Measurements from ENCODE around the gene DENND1A.

DENND1A gene

DNA sequence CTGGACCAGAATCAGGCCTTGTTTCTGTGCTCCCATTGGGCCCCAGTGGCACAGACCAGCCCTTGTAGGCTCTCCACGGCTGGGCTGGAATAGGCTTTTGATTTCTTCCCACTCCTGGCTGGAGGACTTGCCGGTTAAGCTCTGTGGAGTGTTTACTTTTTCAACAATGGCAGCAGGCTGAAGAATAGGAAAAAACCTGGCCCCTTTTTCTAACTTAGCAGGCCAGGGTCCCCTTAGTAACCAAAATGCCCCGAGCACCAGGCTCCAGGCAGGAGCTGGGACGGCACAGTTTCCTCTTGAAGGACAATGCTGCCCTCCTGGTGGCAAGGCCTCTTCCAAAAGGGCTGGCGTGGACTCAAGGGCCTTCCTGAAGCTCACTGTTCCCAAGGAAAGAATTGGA, 343.7 kb downstream of the DENND1A start:
- intact Hi-C loops (cut with DNase I; ENCODE audit: low total_unique reads) = no loop called here

DNA sequence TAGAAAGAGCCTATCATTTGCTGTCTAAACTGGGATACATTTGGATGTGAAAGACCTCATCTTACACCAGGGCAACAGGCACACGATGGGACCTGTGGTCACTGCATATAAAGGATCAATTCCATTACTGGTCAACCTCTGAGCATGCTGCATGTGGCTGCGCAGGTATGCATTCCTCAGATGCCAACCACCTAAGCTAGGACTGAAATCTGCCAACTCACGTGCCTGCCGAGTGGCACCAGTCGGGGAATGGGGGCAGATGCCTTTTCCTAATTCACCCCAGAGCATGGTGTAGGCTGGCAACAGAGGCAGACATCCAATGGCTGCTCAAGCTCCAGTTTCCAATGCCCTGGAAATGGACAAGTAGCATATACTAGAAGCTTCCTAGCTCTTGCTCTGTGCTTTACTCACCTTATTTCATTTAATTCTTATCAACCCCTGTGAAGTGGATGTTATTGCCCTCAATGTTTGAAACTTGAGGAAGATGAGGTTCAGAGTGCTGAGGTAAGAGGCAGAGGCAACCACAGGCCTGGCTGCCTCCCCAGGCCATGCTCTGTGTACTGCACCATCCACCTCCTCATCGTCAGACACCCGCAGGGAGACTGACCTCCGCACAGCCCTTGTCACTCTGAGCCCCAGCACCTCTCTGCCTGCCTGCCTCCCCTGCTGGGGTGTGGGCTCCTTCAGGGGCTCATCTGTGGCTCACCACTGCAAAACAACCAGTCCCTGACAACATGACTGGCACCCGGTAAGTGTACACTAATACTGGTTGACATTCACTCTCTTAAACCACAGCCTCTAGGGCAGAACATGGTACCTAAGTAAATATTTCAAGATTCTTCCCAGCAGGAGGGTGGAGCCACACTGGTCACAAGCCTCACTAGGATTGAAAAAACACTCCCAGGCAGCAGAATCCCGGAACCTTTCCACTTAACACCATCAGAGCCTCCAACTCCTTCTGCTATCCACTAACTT, 345.4 kb downstream of the DENND1A start:
- Histone ChIP-seq H3K27me3 (no peaks in the 10 kb centered on the region), H3K27ac (no peak overlapping the region), H3K9me3 (peaks cover 0 to 8% (median 7%) of the 10 kb centered on the region in 3 donors), H3K4me1 (no peaks in the 10 kb centered on the region), H3K36me3 (peaks cover 5 to 49% (median 38%) of the 10 kb centered on the region in 3 donors), H3K4me3 (no peak overlapping the region)
- intact Hi-C loops (cut with DNase I; ENCODE audit: low total_unique reads) = no loop called here
- TF ChIP-seq, protein P1, sequence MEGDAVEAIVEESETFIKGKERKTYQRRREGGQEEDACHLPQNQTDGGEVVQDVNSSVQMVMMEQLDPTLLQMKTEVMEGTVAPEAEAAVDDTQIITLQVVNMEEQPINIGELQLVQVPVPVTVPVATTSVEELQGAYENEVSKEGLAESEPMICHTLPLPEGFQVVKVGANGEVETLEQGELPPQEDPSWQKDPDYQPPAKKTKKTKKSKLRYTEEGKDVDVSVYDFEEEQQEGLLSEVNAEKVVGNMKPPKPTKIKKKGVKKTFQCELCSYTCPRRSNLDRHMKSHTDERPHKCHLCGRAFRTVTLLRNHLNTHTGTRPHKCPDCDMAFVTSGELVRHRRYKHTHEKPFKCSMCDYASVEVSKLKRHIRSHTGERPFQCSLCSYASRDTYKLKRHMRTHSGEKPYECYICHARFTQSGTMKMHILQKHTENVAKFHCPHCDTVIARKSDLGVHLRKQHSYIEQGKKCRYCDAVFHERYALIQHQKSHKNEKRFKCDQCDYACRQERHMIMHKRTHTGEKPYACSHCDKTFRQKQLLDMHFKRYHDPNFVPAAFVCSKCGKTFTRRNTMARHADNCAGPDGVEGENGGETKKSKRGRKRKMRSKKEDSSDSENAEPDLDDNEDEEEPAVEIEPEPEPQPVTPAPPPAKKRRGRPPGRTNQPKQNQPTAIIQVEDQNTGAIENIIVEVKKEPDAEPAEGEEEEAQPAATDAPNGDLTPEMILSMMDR (IDR thresholded peaks at IDR 0.05) = no peak
- DNase-seq = no peak

More for the DNA sequence above, 343.7 kb downstream of the DENND1A start:
- Histone ChIP-seq H3K9me3 (peaks cover 0 to 8% (median 7%) of the 10 kb centered on the region in 3 donors), H3K27ac (no peak overlapping the region), H3K4me3 (no peak overlapping the region), H3K4me1 (no peaks in the 10 kb centered on the region), H3K27me3 (no peaks in the 10 kb centered on the region), H3K36me3 (peaks cover 5 to 33% (median 21%) of the 10 kb centered on the region in 3 donors)
- no peak for DNase-seq
- TF ChIP-seq, protein P1 (IDR thresholded peaks at IDR 0.05) = no peak

DNA sequence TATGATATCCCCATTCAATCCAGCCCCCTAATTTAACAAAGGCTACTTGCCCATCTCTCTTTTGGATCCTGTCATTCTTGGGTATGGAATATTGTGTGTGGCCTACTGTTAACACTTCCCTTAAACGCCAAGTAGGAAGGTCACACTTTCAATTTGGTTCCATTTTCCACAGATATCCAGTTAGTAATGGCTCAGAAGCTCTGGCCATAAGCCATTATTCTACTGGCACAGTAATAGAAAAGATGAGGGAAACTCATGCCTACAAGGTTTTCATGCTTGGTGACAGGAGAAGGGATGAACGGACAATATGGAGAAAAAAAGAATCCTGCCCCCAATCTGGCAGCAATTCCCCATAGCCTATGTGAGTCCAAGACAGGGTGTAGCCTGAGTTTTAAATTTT, 346.3 kb downstream of the DENND1A start:
- no peak overlapping the region for H3K27ac ChIP-seq
- H3K9me3 ChIP-seq = peaks cover 0 to 8% (median 7%) of the 10 kb centered on the region in 3 donors
- TF ChIP-seq, protein P1 (IDR thresholded peaks at IDR 0.05) = no peak
- no peaks in the 10 kb centered on the region for H3K4me1 ChIP-seq
- intact Hi-C loops (cut with DNase I; ENCODE audit: low total_unique reads) = no loop called here
- H3K27me3 ChIP-seq = no peaks in the 10 kb centered on the region
- peaks cover 14 to 52% (median 43%) of the 10 kb centered on the region in 3 donors for H3K36me3 ChIP-seq
- DNase-seq = no peak
- no peak overlapping the region for H3K4me3 ChIP-seq

DNA sequence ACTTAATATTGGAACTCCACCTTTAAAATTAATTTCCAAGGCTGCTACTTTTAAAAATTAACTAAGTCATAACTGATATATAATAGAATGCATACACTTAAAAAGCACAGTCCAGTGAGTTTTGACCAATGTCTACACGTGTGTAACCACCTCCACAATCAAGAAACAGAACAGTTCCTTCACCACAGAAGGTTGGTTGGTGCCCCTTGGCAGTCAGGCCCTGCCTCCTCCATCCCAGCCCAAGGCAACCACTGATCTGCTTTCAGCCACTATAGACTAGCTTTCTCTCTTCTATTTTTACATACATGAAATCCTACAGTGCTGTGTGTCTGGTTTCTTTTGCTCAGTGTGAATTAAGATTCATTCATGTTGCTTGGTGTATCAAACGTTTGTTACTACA, 358.7 kb downstream of the DENND1A start:
- Histone ChIP-seq H3K36me3 (no peaks in the 10 kb centered on the region), H3K9me3 (no peaks in the 10 kb centered on the region), H3K27me3 (no peaks in the 10 kb centered on the region), H3K27ac (no peak overlapping the region), H3K4me3 (no peak overlapping the region), H3K4me1 (peaks cover 0 to 6% (median 0%) of the 10 kb centered on the region in 4 donors)
- DNase-seq = no peak
- TF ChIP-seq, protein P1 (IDR thresholded peaks at IDR 0.05) = no peak
- intact Hi-C loops (cut with DNase I; ENCODE audit: low total_unique reads) = no loop called here

DNA sequence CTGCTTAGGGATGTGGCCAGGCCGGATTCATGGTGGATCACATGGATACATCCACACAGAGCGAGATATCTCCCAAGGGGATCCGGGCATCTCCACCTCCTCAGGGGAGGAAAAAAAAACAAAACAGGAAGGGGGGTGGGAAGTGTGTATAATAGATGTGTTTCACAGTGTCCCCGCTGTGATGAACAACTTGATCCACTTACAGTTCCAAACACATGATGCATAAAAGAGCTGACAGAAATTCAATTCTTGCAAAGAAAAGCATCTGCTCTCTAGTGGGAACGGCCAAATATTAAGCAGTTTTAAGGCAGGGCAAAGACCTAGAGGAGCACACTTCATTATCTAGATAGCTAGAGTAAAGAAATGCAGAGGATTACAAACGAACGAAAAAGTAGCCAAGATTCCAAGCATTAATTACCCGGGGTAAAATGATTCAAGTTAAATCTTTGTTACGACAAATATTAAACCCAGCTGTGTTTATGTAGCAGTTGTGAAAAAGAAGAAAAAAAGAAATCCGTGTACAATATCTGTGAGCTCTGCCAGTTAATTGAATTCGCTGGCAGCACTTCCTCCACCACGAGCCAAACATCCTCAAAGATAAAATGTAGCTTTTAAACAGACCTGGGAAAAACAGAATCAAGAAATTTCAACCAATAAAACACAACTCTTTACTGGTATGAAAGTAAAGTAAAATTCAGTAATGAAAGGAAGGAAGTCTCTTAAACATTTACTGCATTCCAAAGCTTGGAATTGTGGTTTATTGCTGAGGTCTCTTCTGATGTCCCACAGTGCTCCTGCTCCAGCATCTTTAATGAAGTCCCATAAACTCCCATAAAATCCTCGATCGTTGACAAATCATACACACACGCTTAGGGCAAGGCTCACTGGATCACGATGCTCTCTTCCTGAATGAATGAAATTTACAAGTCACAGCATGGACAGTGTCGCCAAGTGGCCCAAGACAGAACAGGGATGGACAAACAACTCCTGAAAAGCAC, 360.9 kb downstream of the DENND1A start:
- H3K36me3 ChIP-seq = no peaks in the 10 kb centered on the region
- DNase-seq = no peak
- TF ChIP-seq, protein P1 (IDR thresholded peaks at IDR 0.05) = no peak
- H3K4me1 ChIP-seq = peaks cover 0 to 6% (median 0%) of the 10 kb centered on the region in 4 donors
- no peak overlapping the region for H3K27ac ChIP-seq
- intact Hi-C loops (cut with DNase I; ENCODE audit: low total_unique reads) = no loop called here
- no peak overlapping the region for H3K4me3 ChIP-seq
- H3K9me3 ChIP-seq = no peaks in the 10 kb centered on the region
- no peaks in the 10 kb centered on the region for H3K27me3 ChIP-seq

Data from tibial artery (tissue), 4 donors.